GM18868 (cell line): ENCODE data around the gene FIGNL1.
"Not testable (repeated sequence)": the region's sequence is repeated elsewhere in the genome, so short reads cannot be mapped to it uniquely, and the experiment has no call there.

Experiments
- ATAC-seq: cut with Tn5 transposase; IDR thresholded peaks from one replicate; pipeline ENCODE4 v1.9.1; 2021; ENCODE audit warnings: mild to moderate bottlenecking, moderate library complexity; ENCODE audit not compliant: unreplicated experiment

The FIGNL1 gene

GRCh38 chr7:50472427-50472826, 22.3 kb upstream of the FIGNL1 start:
- no peak for ATAC-seq

- ATAC-seq = no peak
Observed at GRCh38 chr7:50471970-50472369, 21.8 kb upstream of the FIGNL1 start.

GRCh38 chr7:50470250-50471163, 20.4 kb upstream of the FIGNL1 start:
- ATAC-seq = no peak

- ATAC-seq = no peak
Observed at GRCh38 chr7:50469181-50469580, 19.0 kb upstream of the FIGNL1 start.

GRCh38 chr7:50467817-50468610, 17.9 kb upstream of the FIGNL1 start:
- ATAC-seq = peak; percentile 92

- ATAC-seq = no peak
Observed at GRCh38 chr7:50466815-50467585, 16.9 kb upstream of the FIGNL1 start.

DNA sequence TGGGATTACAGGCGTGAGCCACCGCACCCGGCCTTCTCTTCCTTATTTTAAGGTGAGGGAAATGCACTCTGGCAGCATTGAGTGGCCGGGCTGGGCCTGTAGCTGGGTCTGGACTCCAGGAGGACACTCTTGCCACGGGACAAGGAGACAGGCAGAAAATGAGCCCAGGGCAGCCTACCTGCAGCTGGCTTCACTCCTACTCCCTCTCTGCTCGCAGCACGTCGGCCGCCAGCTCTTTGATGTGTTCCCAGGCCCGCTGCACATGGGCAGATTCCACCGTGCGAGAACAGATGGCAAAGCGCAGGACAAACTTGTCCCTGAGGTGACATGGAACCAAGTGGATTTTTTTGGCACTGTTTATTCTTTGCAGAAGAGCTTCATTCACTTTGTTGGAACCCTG, 12.9 kb upstream of the FIGNL1 start:
- ATAC-seq = no peak

GRCh38 chr7:50462361-50462760, 12.2 kb upstream of the FIGNL1 start:
- ATAC-seq = no peak

DNA sequence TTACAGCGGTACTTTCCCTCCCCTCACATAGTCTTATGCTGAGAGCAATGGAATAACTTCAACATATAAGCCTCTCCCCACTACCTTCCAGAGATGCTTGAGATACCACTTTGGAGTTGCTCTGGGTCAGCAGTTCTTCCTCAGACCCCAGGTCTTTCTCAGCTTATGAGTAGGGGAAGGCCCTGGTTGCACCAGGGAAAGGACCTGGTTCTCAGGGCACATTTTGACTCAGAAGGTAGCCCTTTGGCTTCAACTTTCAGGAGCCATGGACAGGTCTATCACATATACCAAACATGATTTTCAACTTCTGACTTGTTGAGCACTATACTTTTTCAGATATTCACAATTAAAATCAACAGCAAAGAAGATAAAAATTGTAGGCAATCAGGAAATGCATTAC, 11.5 kb upstream of the FIGNL1 start:
- ATAC-seq = no peak

DNA sequence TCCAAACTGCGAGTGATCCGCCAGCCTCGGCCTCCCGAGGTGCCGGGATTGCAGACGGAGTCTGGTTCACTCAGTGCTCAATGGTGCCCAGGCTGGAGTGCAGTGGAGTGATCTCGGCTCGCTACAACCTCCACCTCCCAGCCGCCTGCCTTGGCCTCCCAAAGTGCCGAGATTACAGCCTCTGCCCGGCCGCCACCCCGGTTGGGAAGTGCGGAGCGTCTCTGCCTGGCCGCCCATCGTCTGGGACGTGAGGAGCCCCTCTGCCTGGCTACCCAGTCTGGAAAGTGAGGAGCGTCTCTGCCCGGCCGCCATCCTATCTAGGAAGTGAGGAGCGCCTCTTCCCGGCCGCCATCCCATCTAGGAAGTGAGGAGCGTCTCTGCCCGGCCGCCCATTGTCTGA, 9.0 kb upstream of the FIGNL1 start:
- not testable (repeated sequence) for ATAC-seq

DNA sequence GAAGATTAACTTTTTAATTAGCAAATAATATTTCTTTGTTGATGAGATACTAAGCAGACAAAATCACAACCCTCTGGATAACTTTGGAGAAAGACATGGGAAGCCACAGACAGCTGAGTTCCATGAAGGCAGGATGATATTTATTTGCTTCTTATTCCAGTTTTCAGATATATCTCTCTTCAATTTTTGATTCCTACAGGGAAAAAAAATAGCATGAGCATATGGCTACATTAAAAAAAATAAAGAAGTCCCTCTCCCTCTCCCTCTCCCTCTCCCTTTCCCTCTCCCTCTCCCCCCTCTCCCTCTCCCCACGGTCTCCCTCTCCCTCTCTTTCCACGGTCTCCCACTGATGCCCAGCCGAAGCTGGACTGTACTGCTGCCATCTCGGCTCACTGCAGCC, 8.5 kb upstream of the FIGNL1 start:
- ATAC-seq = not testable (repeated sequence)

DNA sequence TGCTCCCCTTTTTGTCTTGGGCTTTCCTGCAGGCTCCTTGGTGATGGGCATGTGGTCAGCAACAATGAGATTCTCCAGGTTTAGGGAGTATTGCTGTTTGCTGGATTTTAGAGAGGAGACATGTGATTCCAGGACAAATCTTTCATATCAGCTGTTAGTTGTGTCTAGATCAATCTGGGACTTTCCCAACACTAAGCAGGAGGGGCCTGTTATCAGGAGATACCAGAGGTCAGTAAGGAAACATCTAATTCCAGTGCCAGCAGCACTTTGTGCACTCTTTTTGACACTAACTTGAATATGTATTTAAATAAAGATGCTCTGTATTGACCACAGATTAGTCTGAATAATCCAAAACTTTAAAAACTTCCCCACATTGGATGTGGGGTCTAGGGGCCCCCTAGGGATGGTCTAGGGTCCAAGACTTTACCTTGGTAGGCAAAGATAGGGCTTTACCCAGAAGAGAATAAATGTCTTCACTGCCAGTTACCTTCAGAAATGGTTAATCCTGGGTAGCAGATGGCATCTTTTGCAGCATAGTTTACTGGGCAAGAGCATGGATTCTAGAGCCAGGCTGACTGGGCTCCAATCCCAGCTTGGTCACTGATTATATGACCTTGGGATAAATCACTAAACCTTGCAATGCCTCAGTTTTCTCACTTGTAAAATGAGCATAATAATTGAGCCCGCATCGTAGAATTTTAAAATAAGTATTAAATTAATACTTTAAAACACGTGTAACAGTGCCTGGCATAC, 6.4 kb upstream of the FIGNL1 start:
- no peak for ATAC-seq

GRCh38 chr7:50455658-50456057, 5.5 kb upstream of the FIGNL1 start:
- no peak for ATAC-seq

- ATAC-seq = no peak
Observed at GRCh38 chr7:50454968-50455367, 4.8 kb upstream of the FIGNL1 start.

DNA sequence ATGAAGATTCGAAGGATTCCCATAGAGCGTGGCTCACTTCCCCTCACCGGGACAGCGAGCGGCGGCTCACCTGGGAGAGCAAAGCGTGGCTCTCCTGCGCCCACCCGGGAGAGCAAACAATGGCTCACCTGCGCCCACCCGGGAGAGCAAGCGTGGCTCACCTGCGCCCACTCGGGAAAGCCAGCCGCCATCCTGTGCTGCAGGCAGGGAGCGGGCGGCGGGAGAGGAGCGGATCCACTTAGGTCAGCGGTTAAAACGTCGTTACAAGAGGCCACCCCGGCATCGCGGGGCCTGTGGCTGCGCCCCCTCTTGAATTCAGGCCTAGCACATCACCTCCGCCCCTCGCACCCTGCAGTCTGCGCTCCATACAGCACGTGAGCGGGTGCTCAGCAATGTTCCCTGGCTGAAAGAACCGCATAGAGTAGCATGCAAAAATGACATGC, 461 bp upstream of the FIGNL1 start:
- ATAC-seq = peak; percentile 2

DNA sequence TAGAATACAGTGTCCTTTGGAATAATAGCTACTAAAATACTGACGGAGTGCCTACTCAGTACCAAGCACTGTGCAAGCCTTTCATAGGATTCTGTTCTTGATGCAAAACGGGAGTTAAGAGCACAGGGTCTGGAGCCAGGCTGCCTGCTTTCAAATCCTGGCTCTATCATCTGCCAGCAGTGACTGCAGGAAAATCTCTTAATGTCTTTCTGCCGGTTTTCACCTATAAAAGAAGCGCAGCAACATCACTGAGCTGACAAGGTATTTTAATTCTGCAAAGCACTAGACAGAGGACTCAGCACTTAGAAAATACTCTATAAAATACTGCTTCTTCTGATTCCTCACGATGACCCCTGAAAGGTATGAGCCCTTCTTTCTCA, 659 bp downstream of the FIGNL1 start:
- ATAC-seq = no peak

GRCh38 chr7:50448823-50449222, 1.3 kb downstream of the FIGNL1 start:
- ATAC-seq = peak; percentile 45

- ATAC-seq = peak; percentile 41
Observed at GRCh38 chr7:50446542-50446960, 3.6 kb downstream of the FIGNL1 start.

DNA sequence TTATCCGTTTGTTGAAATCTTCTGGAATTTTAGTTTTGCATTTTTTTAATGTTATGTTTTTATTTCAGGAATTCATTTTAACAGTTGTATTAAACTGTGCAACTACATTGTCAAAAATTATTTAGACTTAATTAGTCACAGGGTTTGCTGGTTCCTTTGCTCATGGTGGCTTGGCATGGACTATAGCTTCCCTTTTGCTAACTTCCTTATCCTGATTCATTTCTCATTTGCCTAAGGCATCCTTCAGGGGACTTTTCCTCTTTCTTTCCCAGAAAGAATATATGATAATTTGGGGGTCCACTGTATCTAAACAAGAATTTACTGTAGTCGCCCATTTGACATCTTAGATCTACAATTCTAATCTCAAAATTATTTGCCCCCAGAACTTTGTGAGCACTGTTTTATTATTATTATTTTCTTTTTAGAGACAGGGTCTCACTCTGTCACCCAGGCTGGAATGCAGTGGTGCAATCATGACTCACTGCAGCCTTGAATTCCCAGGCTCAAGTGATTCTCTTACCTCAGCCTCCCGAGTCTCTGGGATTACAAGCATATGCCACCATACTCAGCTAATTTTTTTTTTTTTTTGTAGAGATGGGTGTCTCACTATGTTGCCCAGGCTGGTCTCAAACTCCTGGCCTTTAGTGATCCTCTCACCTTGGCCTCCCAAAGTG, 13.9 kb downstream of the FIGNL1 start:
- ATAC-seq = no peak
